Activated naive CD4-positive, alpha-beta T cell treated with anti-CD3 and anti-CD28 coated beads, Interleukin-2, amount 50 U/mL, for 24 hours (primary cell): ENCODE measurements around the gene RDH8.
A peak's percentile ranks its signal among the peaks of the same experiment; 100 is the strongest.

Experiments used
- H3K27ac Mint-ChIP-seq: one replicate; pipeline ENCODE4 v1.8.0; 2021; ENCODE audit warnings: mild to moderate bottlenecking, mixed read lengths
- H3K27me3 Mint-ChIP-seq: one replicate; pipeline ENCODE4 v1.8.0; 2021; ENCODE audit warnings: mixed read lengths
- H3K36me3 Mint-ChIP-seq: one replicate; pipeline ENCODE4 v1.8.0; 2021; ENCODE audit warnings: mixed read lengths
- H3K4me1 Mint-ChIP-seq: one replicate; pipeline ENCODE4 v1.8.0; 2021; ENCODE audit warnings: mixed read lengths
- H3K4me3 Mint-ChIP-seq: one replicate; pipeline ENCODE4 v1.8.0; 2021; ENCODE audit warnings: mild to moderate bottlenecking, mixed read lengths
- H3K9me3 Mint-ChIP-seq: one replicate; pipeline ENCODE4 v1.8.0; 2021; ENCODE audit warnings: mixed read lengths

Gene RDH8

DNA sequence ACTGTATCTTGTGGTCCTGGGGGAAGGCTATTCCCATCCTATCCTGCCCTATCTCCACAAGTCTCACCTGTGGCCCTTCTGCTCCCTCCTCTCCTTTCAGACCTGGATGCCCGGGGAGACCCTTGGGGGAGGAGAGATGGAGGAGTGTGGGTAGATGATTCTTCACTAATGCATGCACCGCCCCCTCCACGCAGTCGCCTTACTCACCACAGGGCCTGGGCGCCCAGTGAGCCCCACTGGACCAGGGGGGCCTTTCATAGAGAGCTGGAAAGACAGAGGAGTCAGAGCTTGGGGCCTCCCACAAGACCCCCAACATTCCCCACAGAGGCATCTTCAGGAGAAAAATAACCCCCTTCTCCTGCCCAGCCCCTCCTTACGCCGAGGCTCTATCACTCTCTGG lies 17.3 kb upstream of the RDH8 start:
- Mint-ChIP-seq H3K27ac (no peak overlapping the region), H3K9me3 (no peaks in the 10 kb centered on the region), H3K27me3 (peaks cover 19% of the 10 kb centered on the region), H3K4me1 (peaks cover 6% of the 10 kb centered on the region), H3K36me3 (no peaks in the 10 kb centered on the region), H3K4me3 (no peak overlapping the region)

DNA sequence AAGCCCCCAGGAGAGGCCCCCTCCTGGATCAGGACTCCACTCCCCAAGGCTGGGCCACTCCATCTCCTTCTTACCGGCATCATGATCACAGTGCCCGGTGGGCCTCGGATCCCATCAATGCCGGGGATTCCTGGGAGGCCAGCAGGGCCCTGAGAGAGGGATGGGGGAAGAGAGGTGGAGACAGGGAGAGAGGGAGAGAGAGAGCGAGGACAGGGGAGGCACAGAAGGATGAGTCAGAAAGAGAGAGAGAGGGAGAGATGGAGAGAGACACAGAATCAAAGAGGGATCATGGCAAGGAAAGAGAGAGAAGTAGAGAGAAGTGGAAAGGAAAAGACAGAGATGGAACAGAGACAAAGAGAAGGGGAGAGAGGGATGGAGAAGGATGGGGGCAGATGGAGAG lies 16.7 kb upstream of the RDH8 start:
- Mint-ChIP-seq H3K4me1 (peaks cover 6% of the 10 kb centered on the region), H3K36me3 (no peaks in the 10 kb centered on the region), H3K9me3 (no peaks in the 10 kb centered on the region)

DNA sequence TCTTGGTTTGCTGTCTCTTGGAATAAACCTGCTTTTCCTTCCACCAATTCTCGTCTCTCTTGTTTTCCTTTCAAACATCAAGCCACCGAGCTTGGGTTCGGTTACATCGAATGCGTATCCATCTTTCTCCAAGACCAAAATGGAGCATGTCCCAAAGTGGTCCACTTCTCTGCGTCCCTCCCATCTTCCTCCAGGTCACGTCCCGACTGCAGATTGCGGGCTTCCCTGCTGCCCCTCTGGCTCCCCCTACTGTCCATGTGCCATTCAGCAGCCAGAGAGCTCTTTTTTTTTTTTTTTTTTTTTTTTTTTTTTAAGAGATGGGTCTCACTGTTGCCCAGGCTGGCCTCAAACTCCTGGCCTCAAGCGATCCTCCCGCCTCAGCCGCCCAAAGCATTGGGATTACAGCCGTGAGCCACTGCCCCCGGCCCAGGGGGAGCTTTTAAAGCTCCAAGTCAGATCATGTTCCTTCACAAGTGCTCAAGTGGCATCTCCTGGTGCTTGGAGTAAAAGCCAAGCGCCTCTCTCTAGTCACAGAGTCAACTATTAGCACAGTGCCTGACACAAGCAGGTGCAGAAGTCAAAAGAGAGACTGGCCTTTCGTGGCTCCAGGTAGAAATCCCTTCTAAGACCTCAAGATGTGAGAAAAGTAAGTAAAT lies 13.0 kb upstream of the RDH8 start:
- Mint-ChIP-seq H3K27me3 (peaks cover 29% of the 10 kb centered on the region), H3K4me3 (no peak overlapping the region), H3K9me3 (no peaks in the 10 kb centered on the region), H3K4me1 (peaks cover 6% of the 10 kb centered on the region), H3K36me3 (no peaks in the 10 kb centered on the region), H3K27ac (peak overlapping the region; percentile 8)

More for the DNA sequence above, 16.7 kb upstream of the RDH8 start:
- Mint-ChIP-seq H3K27me3 (peaks cover 19% of the 10 kb centered on the region), H3K4me3 (no peak overlapping the region), H3K27ac (no peak overlapping the region)

DNA sequence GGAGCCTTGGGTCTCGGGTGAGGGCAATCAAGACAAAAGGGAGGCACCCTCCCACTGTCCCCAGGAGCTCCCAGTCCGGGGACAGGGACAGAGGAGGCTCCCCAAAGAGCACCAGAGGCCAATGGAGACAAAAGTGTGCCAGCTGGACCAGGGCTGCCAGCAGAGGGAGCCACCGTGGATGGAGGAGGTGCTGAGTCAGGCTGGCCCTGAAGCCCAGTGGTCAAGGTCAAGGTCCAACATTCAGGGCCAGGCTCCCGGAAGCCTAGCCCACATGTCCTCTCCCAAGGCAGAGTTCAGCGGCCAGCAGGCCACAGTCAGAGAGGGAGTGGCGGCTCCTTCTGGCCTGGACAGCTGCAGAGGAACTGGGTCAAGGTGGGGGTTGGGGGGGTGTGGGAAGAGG lies 11.4 kb upstream of the RDH8 start:
- no peak overlapping the region for H3K4me3 Mint-ChIP-seq
- no peaks in the 10 kb centered on the region for H3K36me3 Mint-ChIP-seq
- no peak overlapping the region for H3K27ac Mint-ChIP-seq
- no peaks in the 10 kb centered on the region for H3K9me3 Mint-ChIP-seq
- peaks cover 38% of the 10 kb centered on the region for H3K27me3 Mint-ChIP-seq
- H3K4me1 Mint-ChIP-seq: peaks cover 6% of the 10 kb centered on the region

DNA sequence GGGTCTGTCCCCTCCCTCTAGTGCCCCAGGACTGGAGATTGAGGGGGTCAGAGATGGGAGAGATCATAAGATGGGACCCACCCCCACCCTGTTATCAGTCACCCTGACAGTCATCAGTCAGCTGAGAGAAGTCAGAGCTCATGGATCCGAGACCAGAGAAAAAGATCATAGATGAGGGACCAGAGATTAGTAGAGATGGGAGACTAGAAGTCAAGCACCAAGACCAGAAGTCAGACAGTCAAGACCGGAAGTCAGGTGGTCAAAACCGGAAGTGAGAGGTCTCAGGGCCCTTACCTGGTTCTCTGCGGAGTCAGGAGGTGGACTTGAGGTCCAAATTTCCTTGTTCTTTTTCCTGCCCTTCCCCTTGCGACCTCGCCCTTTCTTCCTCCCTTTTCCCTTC lies 10.0 kb upstream of the RDH8 start:
- Mint-ChIP-seq H3K27ac (no peak overlapping the region), H3K27me3 (peaks cover 42% of the 10 kb centered on the region), H3K4me3 (no peak overlapping the region), H3K4me1 (peaks cover 6% of the 10 kb centered on the region), H3K9me3 (no peaks in the 10 kb centered on the region), H3K36me3 (peaks cover 3% of the 10 kb centered on the region)

DNA sequence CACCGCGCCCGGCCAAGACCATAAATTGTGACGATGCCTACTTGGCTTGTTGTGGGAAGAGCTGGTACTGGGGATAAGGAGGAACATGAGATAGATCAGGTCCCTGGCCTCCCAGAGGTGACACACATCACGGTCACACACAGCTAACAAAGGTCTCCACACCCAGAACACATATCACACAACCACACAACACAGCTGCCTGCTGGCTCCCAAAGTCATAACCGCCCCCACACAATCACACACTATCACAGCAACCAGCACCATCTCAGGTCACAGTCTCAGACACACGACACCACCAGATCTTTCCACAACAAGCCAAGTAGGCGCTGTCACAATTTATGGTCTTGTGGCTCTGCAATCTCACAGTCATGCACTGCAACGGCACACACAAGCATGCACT lies 8.7 kb upstream of the RDH8 start:
- H3K9me3 Mint-ChIP-seq: no peaks in the 10 kb centered on the region
- no peak overlapping the region for H3K4me3 Mint-ChIP-seq
- peaks cover 46% of the 10 kb centered on the region for H3K27me3 Mint-ChIP-seq
- peaks cover 3% of the 10 kb centered on the region for H3K36me3 Mint-ChIP-seq
- H3K4me1 Mint-ChIP-seq: peaks cover 13% of the 10 kb centered on the region
- no peak overlapping the region for H3K27ac Mint-ChIP-seq

DNA sequence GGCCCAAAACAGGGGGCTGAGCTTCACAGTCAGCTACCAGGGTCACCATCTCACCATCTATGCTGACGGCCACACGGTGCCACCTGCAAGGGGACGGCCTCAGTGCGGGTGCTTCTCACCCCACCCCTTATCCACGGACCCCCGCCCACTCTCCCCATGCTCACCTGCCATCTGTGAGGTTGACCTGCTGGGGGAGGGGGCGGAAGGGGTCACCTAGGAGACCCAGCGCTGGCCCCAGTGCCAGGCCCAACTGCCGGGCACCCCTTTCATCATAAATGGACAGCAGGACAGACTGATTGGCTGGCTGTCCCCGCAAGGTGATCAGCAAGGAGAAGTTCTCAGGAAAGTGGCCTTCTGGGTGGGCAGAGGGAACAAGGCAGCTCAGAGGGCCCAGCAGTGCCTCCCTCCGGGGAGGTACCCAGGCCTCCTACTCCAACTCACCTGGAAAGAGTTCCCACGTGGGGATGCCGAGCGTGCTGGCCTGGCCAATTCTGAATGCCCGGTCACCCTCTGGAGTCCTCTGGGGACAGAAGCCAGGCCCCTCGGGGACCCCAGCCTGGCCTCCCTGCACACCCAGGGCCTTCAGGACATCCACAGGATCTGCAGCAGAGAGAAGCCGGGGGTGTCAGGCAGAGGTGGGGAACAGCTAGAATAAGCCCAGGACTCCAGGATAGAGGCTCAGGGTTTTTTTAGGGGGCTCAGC lies 7.5 kb upstream of the RDH8 start:
- no peak overlapping the region for H3K4me3 Mint-ChIP-seq
- peaks cover 44% of the 10 kb centered on the region for H3K27me3 Mint-ChIP-seq
- H3K4me1 Mint-ChIP-seq: peaks cover 11% of the 10 kb centered on the region
- peaks cover 4% of the 10 kb centered on the region for H3K36me3 Mint-ChIP-seq
- H3K27ac Mint-ChIP-seq: no peak overlapping the region
- no peaks in the 10 kb centered on the region for H3K9me3 Mint-ChIP-seq

DNA sequence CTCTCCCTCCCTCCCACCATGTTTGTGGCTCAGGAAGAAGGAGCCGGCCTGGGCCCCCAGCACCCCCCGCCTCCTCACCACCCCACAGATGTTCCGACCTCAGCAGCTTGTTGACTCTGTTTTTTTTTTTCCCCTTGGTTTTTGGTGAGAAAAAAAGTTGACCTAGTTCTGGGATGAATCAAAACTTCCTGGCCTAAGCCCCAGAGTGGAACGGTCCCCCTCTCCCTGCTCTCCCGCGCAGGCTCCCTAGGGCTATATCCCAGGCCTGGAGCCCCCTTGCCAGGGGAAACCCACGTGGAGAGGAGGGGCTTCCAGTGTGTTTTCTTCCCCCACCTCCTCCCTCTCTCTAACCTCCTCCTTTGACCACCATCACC lies 7.0 kb upstream of the RDH8 start:
- Mint-ChIP-seq H3K36me3 (peaks cover 4% of the 10 kb centered on the region), H3K9me3 (no peaks in the 10 kb centered on the region), H3K27me3 (peaks cover 49% of the 10 kb centered on the region), H3K4me3 (no peak overlapping the region), H3K4me1 (peaks cover 14% of the 10 kb centered on the region), H3K27ac (peak overlapping the region; percentile 85)

DNA sequence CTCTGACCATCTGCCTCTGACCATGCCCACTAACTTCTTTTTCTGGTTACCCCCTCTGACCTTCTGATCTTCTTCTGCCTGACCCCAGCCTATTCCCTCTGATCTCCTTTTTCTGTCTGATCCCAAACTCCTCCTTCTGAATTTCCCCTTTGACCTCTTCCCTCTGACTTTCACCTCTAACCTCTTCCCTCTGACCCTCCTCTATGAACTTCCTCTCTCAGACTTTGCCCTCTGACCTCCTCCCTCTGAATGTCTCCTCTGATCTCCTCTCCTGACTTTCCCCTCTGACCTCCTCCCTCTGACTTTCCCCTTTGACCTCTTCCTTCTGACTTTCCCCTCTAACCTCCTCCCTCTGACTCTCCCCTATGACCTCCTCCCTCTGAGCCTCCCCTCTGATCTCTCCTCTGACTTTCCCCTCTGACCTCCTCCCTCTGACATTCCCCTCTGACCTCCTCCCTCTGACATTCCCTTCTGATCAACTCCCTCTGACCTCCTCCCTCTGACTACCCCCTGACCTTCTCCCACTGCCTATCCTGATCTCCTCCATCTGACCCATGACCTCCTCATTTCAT lies 6.4 kb upstream of the RDH8 start:
- peaks cover 4% of the 10 kb centered on the region for H3K36me3 Mint-ChIP-seq
- H3K4me1 Mint-ChIP-seq: peaks cover 15% of the 10 kb centered on the region
- no peaks in the 10 kb centered on the region for H3K9me3 Mint-ChIP-seq
- peak overlapping the region; percentile 85 for H3K27ac Mint-ChIP-seq
- H3K4me3 Mint-ChIP-seq: no peak overlapping the region
- peaks cover 50% of the 10 kb centered on the region for H3K27me3 Mint-ChIP-seq

DNA sequence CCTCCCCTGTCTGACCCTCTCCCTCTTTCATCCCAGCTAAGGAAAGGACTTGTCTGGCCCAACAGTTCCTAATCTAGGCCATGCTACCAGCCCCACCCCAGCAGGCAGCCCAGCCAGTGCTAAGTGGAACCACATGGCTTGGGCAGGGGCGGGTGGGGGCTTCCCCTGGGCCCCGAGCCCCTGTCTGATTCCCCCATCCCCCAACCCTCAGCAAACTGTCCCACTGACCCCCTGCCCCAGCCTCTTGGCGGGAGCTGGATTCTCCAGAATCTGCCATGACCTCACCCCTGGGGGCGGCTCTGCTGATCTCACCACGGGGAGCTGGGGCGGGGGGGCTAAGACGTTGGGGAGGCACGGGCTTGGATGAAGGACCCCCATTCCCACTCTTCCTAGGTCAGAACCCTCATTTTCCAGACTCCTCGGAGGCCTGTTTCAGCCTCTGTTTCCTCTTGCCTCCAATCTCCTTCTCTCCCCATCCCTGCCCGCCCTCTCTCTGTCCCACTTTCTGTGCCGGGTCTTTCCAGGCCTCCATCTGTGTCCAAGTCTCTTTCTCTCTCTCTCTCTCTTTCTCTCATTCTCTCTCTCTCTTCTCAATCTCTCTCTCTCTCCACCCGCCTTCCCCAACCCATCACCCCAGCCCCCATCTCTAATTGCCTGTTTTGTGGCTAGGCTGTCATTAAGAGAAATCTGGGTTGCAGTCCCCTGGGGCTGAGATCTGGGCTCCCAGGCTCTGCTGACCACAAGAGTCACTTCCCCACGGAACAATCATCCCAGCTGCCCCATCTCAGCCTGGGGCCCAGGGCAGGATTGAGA lies 5.7 kb upstream of the RDH8 start:
- peaks cover 4% of the 10 kb centered on the region for H3K36me3 Mint-ChIP-seq
- H3K27ac Mint-ChIP-seq: no peak overlapping the region
- H3K27me3 Mint-ChIP-seq: peaks cover 51% of the 10 kb centered on the region
- H3K4me3 Mint-ChIP-seq: no peak overlapping the region
- no peaks in the 10 kb centered on the region for H3K9me3 Mint-ChIP-seq
- peaks cover 15% of the 10 kb centered on the region for H3K4me1 Mint-ChIP-seq

DNA sequence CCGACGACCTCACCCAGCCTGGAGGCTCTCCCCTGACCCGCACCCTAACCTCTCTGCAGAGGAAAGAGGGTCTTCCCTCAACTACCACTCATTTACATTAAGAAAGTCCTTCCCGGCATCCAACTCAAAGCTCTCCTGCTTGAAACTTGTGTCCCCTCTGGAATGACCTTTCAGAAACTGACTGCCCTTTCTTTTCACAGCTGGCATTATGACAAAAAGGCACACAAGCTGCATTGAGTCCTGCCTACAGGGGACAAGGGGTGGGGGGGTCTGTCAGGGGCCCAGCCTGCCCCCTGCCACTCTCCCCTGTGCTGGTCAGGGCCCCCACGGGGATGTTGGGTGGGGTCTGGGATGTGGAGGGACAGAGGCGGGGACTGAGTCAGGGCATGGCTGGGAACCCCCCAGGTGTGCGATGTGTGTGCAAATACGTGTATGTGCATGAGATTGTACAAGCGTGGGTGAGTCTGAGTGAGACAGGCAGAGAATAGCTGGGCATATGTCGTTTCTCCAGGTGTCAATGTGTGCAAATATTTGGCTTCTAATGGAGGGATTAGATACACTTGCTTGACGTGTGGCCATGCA lies 5.0 kb upstream of the RDH8 start:
- peaks cover 4% of the 10 kb centered on the region for H3K36me3 Mint-ChIP-seq
- H3K9me3 Mint-ChIP-seq: no peaks in the 10 kb centered on the region
- peaks cover 15% of the 10 kb centered on the region for H3K4me1 Mint-ChIP-seq
- H3K4me3 Mint-ChIP-seq: no peak overlapping the region
- peaks cover 53% of the 10 kb centered on the region for H3K27me3 Mint-ChIP-seq
- no peak overlapping the region for H3K27ac Mint-ChIP-seq

DNA sequence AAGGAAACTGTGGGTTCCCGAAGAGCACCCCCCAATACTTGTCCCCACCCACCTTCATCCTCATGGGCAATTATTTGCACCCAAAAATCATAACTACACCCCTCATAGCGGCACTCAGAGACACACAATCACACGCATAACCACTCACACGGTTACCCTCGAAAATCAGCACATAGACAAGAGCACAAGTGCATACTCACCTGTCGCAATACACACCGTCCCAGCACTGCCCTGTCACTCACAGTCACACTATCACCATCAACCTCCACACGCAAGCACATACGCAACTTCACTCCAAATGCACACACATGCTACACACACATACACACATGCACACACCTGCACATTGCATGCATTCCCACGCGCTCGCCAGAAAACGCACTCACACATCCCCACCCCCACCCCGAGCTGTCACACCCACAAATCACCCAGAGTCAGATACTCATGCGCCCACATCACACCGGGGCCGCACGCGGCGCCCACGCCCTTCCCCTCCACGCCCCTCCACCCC lies 3.5 kb upstream of the RDH8 start:
- H3K27ac Mint-ChIP-seq: no peak overlapping the region
- peaks cover 51% of the 10 kb centered on the region for H3K27me3 Mint-ChIP-seq

DNA sequence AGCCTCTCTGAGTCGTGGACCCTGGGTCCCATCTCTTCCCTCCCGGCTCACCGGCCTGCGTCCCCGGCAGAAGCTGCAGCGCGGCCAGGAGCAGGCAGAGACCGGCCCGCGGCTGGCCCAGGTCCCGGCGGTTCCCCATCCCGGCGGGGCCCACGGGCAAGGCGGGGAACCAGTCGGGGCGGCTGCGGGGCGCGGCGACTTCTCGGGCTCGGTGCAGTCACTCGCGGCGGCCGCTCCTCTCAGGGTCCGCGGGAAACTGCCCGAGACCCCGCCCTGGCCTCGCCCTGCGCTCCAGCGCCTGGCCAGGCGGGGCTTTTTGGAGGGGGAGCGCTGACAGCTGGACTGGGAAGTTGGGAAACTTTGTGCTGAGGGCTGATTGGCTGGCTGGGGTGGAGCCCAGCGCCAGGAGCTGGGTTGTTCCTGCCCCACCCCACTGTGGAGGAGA lies 3.0 kb upstream of the RDH8 start, which contains the start of gene COL5A3:
Gene COL5A3, minus strand, starts transcription at position 258 of the 445 bp plus-strand sequence. Its CDS starts 119 bp downstream, at position 139.
- no peak within 1 kb of the TSS for H3K27ac Mint-ChIP-seq
- H3K4me3 Mint-ChIP-seq: peak within 1 kb of the TSS; percentile 4
- peaks cover 15% of the 10 kb centered on the region for H3K4me1 Mint-ChIP-seq
- H3K36me3 Mint-ChIP-seq: peaks cover 4% of the 10 kb centered on the region
- peaks cover 51% of the 10 kb centered on the region for H3K27me3 Mint-ChIP-seq
- no peaks in the 10 kb centered on the region for H3K9me3 Mint-ChIP-seq

More for the DNA sequence above, 3.5 kb upstream of the RDH8 start:
- H3K9me3 Mint-ChIP-seq: no peaks in the 10 kb centered on the region
- H3K4me3 Mint-ChIP-seq: peak overlapping the region; percentile 4
- peaks cover 15% of the 10 kb centered on the region for H3K4me1 Mint-ChIP-seq
- peaks cover 4% of the 10 kb centered on the region for H3K36me3 Mint-ChIP-seq

DNA sequence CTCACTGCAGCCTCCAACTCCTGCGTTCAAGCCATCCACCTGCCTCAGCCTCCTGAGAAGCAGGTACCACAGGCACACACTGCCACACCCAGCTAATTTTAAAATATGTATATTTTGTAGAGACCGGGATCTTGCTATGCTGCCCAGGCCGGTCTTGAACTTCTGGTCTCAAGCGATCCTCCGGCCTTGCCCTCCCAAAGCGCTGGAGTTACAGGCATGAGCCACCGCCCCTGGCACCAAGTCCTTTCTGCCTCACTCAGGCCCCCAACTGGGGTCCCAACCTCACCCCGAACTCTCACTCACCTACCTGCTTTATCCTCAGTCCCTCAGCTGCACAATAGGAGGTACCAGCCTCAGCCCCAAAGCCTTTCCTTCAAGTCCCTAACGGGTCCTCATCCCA lies 2.3 kb upstream of the RDH8 start:
- peaks cover 48% of the 10 kb centered on the region for H3K27me3 Mint-ChIP-seq
- no peaks in the 10 kb centered on the region for H3K9me3 Mint-ChIP-seq
- no peak overlapping the region for H3K4me3 Mint-ChIP-seq
- H3K4me1 Mint-ChIP-seq: peaks cover 15% of the 10 kb centered on the region
- peaks cover 4% of the 10 kb centered on the region for H3K36me3 Mint-ChIP-seq
- no peak overlapping the region for H3K27ac Mint-ChIP-seq

DNA sequence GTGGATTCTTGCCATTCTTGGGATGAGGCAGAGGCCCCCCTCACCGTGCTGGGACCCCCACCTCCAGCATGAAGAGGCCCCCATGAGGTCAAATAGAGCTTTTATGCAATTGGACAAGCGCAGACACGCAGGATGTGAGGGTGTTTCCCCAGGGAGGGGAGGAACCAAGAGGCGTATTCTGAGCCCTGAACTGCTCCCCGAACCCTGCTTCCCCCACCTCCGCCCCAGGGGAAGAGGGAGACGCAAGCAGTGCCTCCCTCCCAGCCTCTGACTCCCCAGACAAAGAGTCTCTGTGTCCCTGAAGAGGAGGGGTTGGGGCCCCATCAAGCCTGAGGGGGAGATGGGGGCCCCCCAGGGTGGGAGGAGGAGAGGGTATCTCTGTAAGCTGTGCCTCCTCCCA lies 1.3 kb upstream of the RDH8 start:
- H3K9me3 Mint-ChIP-seq: no peaks in the 10 kb centered on the region
- no peak overlapping the region for H3K4me3 Mint-ChIP-seq
- H3K36me3 Mint-ChIP-seq: peaks cover 3% of the 10 kb centered on the region
- peaks cover 15% of the 10 kb centered on the region for H3K4me1 Mint-ChIP-seq
- peaks cover 40% of the 10 kb centered on the region for H3K27me3 Mint-ChIP-seq
- H3K27ac Mint-ChIP-seq: no peak overlapping the region
